Mammary epithelial cell (primary cell): ENCODE measurements around the gene ZNF165.

Experiments used
- CTCF ChIP-seq, 2 donors: IDR thresholded peaks in 1 of 2; conservative IDR thresholded peaks in 1 of 2; 2 replicates each; pipeline ENCODE4 v1.5.1; 2011 to 2012; ENCODE audit warnings: inconsistent platforms in 2 of 2, low read length in 2 of 2, mild to moderate bottlenecking in 2 of 2, control low read depth in 1 of 2, low read depth in 1 of 2; ENCODE audit not compliant: insufficient read depth in 1 of 2; ENCODE audit errors: extremely low read depth in 1 of 2
- EZH2 ChIP-seq: IDR thresholded peaks from 2 replicates; pipeline ENCODE4 v1.6.1; 2012; ENCODE audit warnings: low read length, inconsistent platforms, borderline replicate concordance

DNA sequence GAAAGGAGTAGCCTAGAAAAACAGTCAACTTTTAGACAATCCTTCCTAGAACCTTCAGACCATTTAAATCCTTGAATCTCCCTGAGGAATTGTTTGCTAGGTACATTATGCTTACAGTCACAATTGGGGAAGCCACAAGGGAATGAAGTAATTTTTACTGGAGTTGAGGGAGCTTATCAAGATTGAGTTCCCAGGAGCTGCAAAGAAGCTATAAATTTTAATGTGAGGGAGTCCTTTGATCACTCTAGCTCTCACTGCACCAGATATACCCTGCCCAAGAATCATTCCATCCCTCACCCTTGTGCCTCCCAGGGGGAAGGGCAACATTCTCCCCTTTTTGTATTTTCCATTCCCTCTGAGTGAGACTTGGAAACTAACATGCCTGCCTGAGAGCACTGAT lies 12.3 kb upstream of the ZNF165 start:
- no peak for TF ChIP-seq CTCF (conservative IDR thresholded peaks at IDR 0.05 in 1 of 2, IDR thresholded peaks at IDR 0.05 in 1 of 2; ENCODE audit: extremely low read depth in 1 of 2, insufficient read depth in 1 of 2, low read depth in 1 of 2, low read length in 2 of 2)
- TF ChIP-seq EZH2: no peak
